Fibroblast of lung (primary cell): ENCODE results near the gene SORCS3. TPM values are rescaled to one million over a fixed set of nuclear protein-coding genes. Genes with fewer than 3 reads are reported as not detected.

Experiments used
- DNase-seq, 2 donors: peaks; one replicate each; pipeline versions ENCODE4 v3.0.0 to v3.0.0-alpha.2; 2010; ENCODE audit warnings: low read depth in 2 of 2
- H2AFZ ChIP-seq: 2 replicates; pipeline ENCODE4 v1.5.1; 2012; ENCODE audit warnings: low read length, control low read depth, inconsistent platforms
- H3K27ac ChIP-seq: 2 replicates; pipeline ENCODE4 v1.5.1; 2011; ENCODE audit warnings: low read length, control low read depth; ENCODE audit not compliant: insufficient read depth
- H3K27me3 ChIP-seq: 2 replicates; pipeline ENCODE4 v1.5.1; 2011; ENCODE audit warnings: mild to moderate bottlenecking, low read length; ENCODE audit not compliant: control insufficient read depth, insufficient read depth
- H3K36me3 ChIP-seq: 2 replicates; pipeline ENCODE4 v1.5.1; 2011; ENCODE audit warnings: low read length; ENCODE audit not compliant: control insufficient read depth, insufficient read depth
- H3K4me1 ChIP-seq: 2 replicates; pipeline ENCODE4 v1.5.1; 2011; ENCODE audit warnings: low read length; ENCODE audit not compliant: control insufficient read depth, insufficient read depth; ENCODE audit errors: extremely low read depth
- H3K4me2 ChIP-seq: 2 replicates; pipeline ENCODE4 v1.5.1; 2011; ENCODE audit warnings: low read length, control low read depth; ENCODE audit not compliant: insufficient read depth; ENCODE audit errors: extremely low read depth
- H3K4me3 ChIP-seq, 4 experiments: fragments of 200-600 bp in 1 of 4; sonication (generic) in 1 of 4; replicated peaks in 1 of 4; 2 replicates each; pipeline ENCODE4 v1.5.1; 2011 to 2016; ENCODE audit warnings: low read length in 4 of 4, low read depth in 3 of 4, mild to moderate bottlenecking in 3 of 4, control low read depth in 2 of 4, inconsistent platforms in 1 of 4, mixed read lengths in 1 of 4; ENCODE audit not compliant: insufficient read depth in 1 of 4; ENCODE audit errors: control extremely low read depth in 1 of 4
- H3K79me2 ChIP-seq: 2 replicates; pipeline ENCODE4 v1.5.1; 2012; ENCODE audit warnings: mild to moderate bottlenecking, low read length, inconsistent platforms; ENCODE audit not compliant: control insufficient read depth, insufficient read depth
- H3K9ac ChIP-seq: 2 replicates; pipeline ENCODE4 v1.5.1; 2011; ENCODE audit warnings: mild to moderate bottlenecking, low read length, control low read depth; ENCODE audit not compliant: insufficient read depth
- H3K9me3 ChIP-seq: 2 replicates; pipeline ENCODE4 v1.5.1; 2012; ENCODE audit warnings: low read depth, low read length; ENCODE audit not compliant: control insufficient read depth, insufficient read depth
- H4K20me1 ChIP-seq: 2 replicates; pipeline ENCODE4 v1.5.1; 2011; ENCODE audit warnings: low read length; ENCODE audit not compliant: control insufficient read depth, insufficient read depth; ENCODE audit errors: extremely low read depth
- CTCF ChIP-seq, 2 donors: IDR thresholded peaks in 1 of 2; conservative IDR thresholded peaks in 1 of 2; 1 replicate in 1 of 2; 2 replicates in 1 of 2; pipeline ENCODE4 v1.5.1; 2011 to 2012; ENCODE audit warnings: low read length in 2 of 2, control low read depth in 1 of 2, inconsistent platforms in 1 of 2, low read depth in 1 of 2, mild to moderate bottlenecking in 1 of 2
- EZH2 ChIP-seq: IDR thresholded peaks from 2 replicates; pipeline ENCODE4 v1.5.1; 2012; ENCODE audit warnings: low read length, control low read depth, mild to moderate bottlenecking; ENCODE audit errors: missing control alignments
- polyA plus RNA-seq, 2 donors: library from polyadenylated mRNA; depleted of rRNA in 1 of 2; stranded (reverse) in 1 of 2; unstranded in 1 of 2; fragments of >200 nt; gene quantifications; 2 replicates each; pipeline ENCODE4 v1.2.1, GENCODE V29; 2011 to 2012; ENCODE audit warnings: missing spikeins in 1 of 2
- total RNA-seq: library from RNA; depleted of rRNA; stranded (reverse); fragments of >200 nt; gene quantifications from 2 replicates; pipeline ENCODE4 v1.2.1, GENCODE V29; 2014

SORCS3 gene
- total and polyA plus RNA-seq, 2 donors (not counting 1 experiment from before 2014, with no cell fraction given) = not detected

GRCh38 chr10:105113666-105114065, 472.6 kb downstream of the SORCS3 start:
- DNase-seq = no peak
- H3K4me1 ChIP-seq = no peaks in the 10 kb centered on the region
- H3K27me3 ChIP-seq = no peaks in the 10 kb centered on the region
- TF ChIP-seq CTCF (conservative IDR thresholded peaks at IDR 0.05 in 1 of 2, IDR thresholded peaks at IDR 0.05 in 1 of 2; ENCODE audit: low read depth in 1 of 2, low read length in 2 of 2) (no peak), EZH2 (no peak)
- no peaks in the 10 kb centered on the region for H3K36me3 ChIP-seq
- no peak overlapping the region for H3K9ac ChIP-seq
- H3K4me3 ChIP-seq = no peak overlapping the region
- no peak overlapping the region for H2AFZ ChIP-seq
- H4K20me1 ChIP-seq = no peaks in the 10 kb centered on the region
- no peaks in the 10 kb centered on the region for H3K9me3 ChIP-seq
- H3K27ac ChIP-seq = no peak overlapping the region
- H3K79me2 ChIP-seq = no peaks in the 10 kb centered on the region
- H3K4me2 ChIP-seq = no peak overlapping the region

- TF ChIP-seq CTCF (conservative IDR thresholded peaks at IDR 0.05 in 1 of 2, IDR thresholded peaks at IDR 0.05 in 1 of 2; ENCODE audit: low read depth in 1 of 2, low read length in 2 of 2) (no peak), EZH2 (no peak)
- no peaks in the 10 kb centered on the region for H3K4me1 ChIP-seq
- H3K79me2 ChIP-seq = no peaks in the 10 kb centered on the region
- no peaks in the 10 kb centered on the region for H3K36me3 ChIP-seq
- no peak overlapping the region for H3K9ac ChIP-seq
- H4K20me1 ChIP-seq = no peaks in the 10 kb centered on the region
- no peak for DNase-seq
- H3K4me3 ChIP-seq = no peak overlapping the region
- no peaks in the 10 kb centered on the region for H3K27me3 ChIP-seq
- no peak overlapping the region for H3K4me2 ChIP-seq
- no peaks in the 10 kb centered on the region for H3K9me3 ChIP-seq
- no peak overlapping the region for H2AFZ ChIP-seq
- no peak overlapping the region for H3K27ac ChIP-seq
Observed at GRCh38 chr10:105121743-105122142, 480.7 kb downstream of the SORCS3 start.

GRCh38 chr10:105128111-105128510, 487.0 kb downstream of the SORCS3 start:
- no peak for DNase-seq
- Histone ChIP-seq H3K27ac (no peak overlapping the region), H3K36me3 (no peaks in the 10 kb centered on the region), H3K4me1 (no peaks in the 10 kb centered on the region), H3K79me2 (no peaks in the 10 kb centered on the region), H3K27me3 (no peaks in the 10 kb centered on the region), H3K4me3 (no peak overlapping the region), H3K9ac (no peak overlapping the region), H3K9me3 (no peaks in the 10 kb centered on the region), H4K20me1 (no peaks in the 10 kb centered on the region), H3K4me2 (no peak overlapping the region), H2AFZ (no peak overlapping the region)
- TF ChIP-seq CTCF (conservative IDR thresholded peaks at IDR 0.05 in 1 of 2, IDR thresholded peaks at IDR 0.05 in 1 of 2; ENCODE audit: low read depth in 1 of 2, low read length in 2 of 2) = no peak
- no peak for TF ChIP-seq EZH2
